A549 (cell line): ENCODE data around the gene FUT7. TPM values are rescaled to one million over a fixed set of nuclear protein-coding genes. Genes with fewer than 3 reads are reported as not detected.

Experiments
- ATAC-seq, 2 experiments: fragments of 200-7000 bp in 1 of 2; fragments of >200 bp in 1 of 2; cut with Nextera tagmentation in 1 of 2; cut with Tn5 transposase in 1 of 2; 3 replicates each; pipeline versions ENCODE4 v1.8.0 to v1.9.1; 2018 to 2020; ENCODE audit warnings: mild to moderate bottlenecking in 1 of 2, moderate library complexity in 1 of 2
- CTCF ChIA-PET: fragments of 300-600 bp; sonication (Branson Sonifier 250); formaldehyde crosslinking; extraction: SDS; loops from one replicate; lab custom pipeline; 2021; ENCODE audit warnings: antibody characterized with exemption, inconsistent platforms; lab: Yijun Ruan, JAX
- POLR2A ChIA-PET: fragments of 350-600 bp; formaldehyde crosslinking; extraction: SDS; loops from one replicate; lab custom pipeline; 2021; ENCODE audit warnings: antibody characterized with exemption, inconsistent platforms; lab: Yijun Ruan, JAX
- DNase-seq, 2 experiments: peaks; one replicate each; pipeline versions ENCODE4 v3.0.0 to v3.0.0-alpha.2; 2011 to 2016; ENCODE audit warnings: low read depth in 1 of 2, low spot score in 1 of 2
- FAIRE-seq: peaks from 2 replicates; lab custom pipeline; 2011; peaks lifted over from hg19 to GRCh38; lab: Jason Lieb, UNC
- H3K27ac ChIP-seq, 2 experiments: fragments of >200 bp; sonication (Bioruptor Twin); formaldehyde crosslinking; 3 replicates each; pipeline ENCODE4 v1.5.1; 2016 to 2017
- H3K4me1 ChIP-seq: fragments of >200 bp; sonication (Bioruptor Twin); formaldehyde crosslinking; 3 replicates; pipeline ENCODE4 v1.6.1; 2016
- H3K4me2 ChIP-seq: fragments of >200 bp; sonication (Bioruptor Twin); formaldehyde crosslinking; 3 replicates; pipeline ENCODE4 v1.6.1; 2016
- H3K4me3 ChIP-seq: fragments of >200 bp; sonication (Bioruptor Twin); formaldehyde crosslinking; 3 replicates; pipeline ENCODE4 v1.5.1; 2016
- H3K9me3 ChIP-seq: fragments of >200 bp; sonication (Bioruptor Twin); formaldehyde crosslinking; 3 replicates; pipeline ENCODE4 v1.6.1; 2016
- CBX2 ChIP-seq: fragments of 200-600 bp; sonication (generic); IDR thresholded peaks from 2 replicates; pipeline ENCODE4 v1.6.1; 2016; ENCODE audit warnings: low read depth, mild to moderate bottlenecking, borderline replicate concordance
- CBX8 ChIP-seq: fragments of 200-600 bp; sonication (generic); IDR thresholded peaks from 2 replicates; pipeline ENCODE4 v1.6.1; 2016
- CEBPB ChIP-seq, 2 experiments: fragments of >200 bp in 1 of 2; sonication (Bioruptor Twin) in 1 of 2; formaldehyde crosslinking in 1 of 2; IDR thresholded peaks; 2 replicates each; pipeline ENCODE4 v1.6.1; 2012 to 2016
- EHMT2 ChIP-seq: fragments of 200-600 bp; sonication (generic); IDR thresholded peaks from 2 replicates; pipeline ENCODE4 v1.6.1; 2016; ENCODE audit warnings: antibody characterized with exemption, low read depth, mild to moderate bottlenecking, moderate library complexity
- ESRRA ChIP-seq: fragments of 150-350 bp; IDR thresholded peaks from 2 replicates; pipeline ENCODE4 v1.6.1; 2014; ENCODE audit warnings: mild to moderate bottlenecking, low read length, borderline replicate concordance
- FOXS1 ChIP-seq: fragments of 250-450 bp; sonication (Bioruptor Pico); IDR thresholded peaks from 2 replicates; pipeline ENCODE4 v1.5.0; 2020; ENCODE audit warnings: mild to moderate bottlenecking, moderate library complexity
- GATA3 ChIP-seq: IDR thresholded peaks from 2 replicates; pipeline ENCODE4 v1.6.1; 2012; ENCODE audit warnings: borderline replicate concordance
- HES2 ChIP-seq: fragments of >200 bp; sonication (Bioruptor Twin); formaldehyde crosslinking; IDR thresholded peaks from 2 replicates; pipeline ENCODE4 v1.6.1; 2016
- HOXB5 ChIP-seq: fragments of 250-450 bp; sonication (Bioruptor Pico); IDR thresholded peaks from 2 replicates; pipeline ENCODE4 v1.5.0; 2020; ENCODE audit warnings: mild to moderate bottlenecking, moderate library complexity
- JUNB ChIP-seq: fragments of >200 bp; sonication (Bioruptor Twin); formaldehyde crosslinking; IDR thresholded peaks from 2 replicates; pipeline ENCODE4 v1.6.1; 2016
- MAX ChIP-seq: IDR thresholded peaks from 2 replicates; pipeline ENCODE4 v1.6.1; 2012
- MAZ ChIP-seq: fragments of 150-350 bp; IDR thresholded peaks from 2 replicates; pipeline ENCODE4 v1.6.1; 2014; ENCODE audit warnings: antibody characterized with exemption, low read depth, low read length, borderline replicate concordance
- MYC ChIP-seq: IDR thresholded peaks from 2 replicates; pipeline ENCODE4 v1.6.1; 2012; ENCODE audit warnings: mild to moderate bottlenecking, inconsistent platforms, low read length, improper control_type of control experiment, borderline replicate concordance
- NFE2L2 ChIP-seq: fragments of 150-350 bp; conservative IDR thresholded peaks from 2 replicates; pipeline ENCODE4 v1.6.1; 2014; ENCODE audit warnings: low read length
- NR3C1 ChIP-seq: fragments of >200 bp; sonication (Bioruptor Twin); formaldehyde crosslinking; IDR thresholded peaks from 3 replicates; pipeline ENCODE4 v1.6.1; 2017
- PBX3 ChIP-seq: IDR thresholded peaks from 2 replicates; pipeline ENCODE4 v1.6.1; 2012
- POLR2A ChIP-seq: IDR thresholded peaks from 2 replicates; pipeline ENCODE4 v1.6.1; 2012; ENCODE audit warnings: mild to moderate bottlenecking, low read length
- RAD21 ChIP-seq, 2 experiments: fragments of >200 bp in 1 of 2; sonication (Bioruptor Twin) in 1 of 2; formaldehyde crosslinking in 1 of 2; IDR thresholded peaks in 1 of 2; conservative IDR thresholded peaks in 1 of 2; 2 replicates in 1 of 2; 3 replicates in 1 of 2; pipeline ENCODE4 v1.6.1; 2012 to 2018; ENCODE audit warnings: inconsistent platforms in 1 of 2
- REST ChIP-seq: fragments of 200-600 bp; sonication (generic); IDR thresholded peaks from 2 replicates; pipeline ENCODE4 v1.6.1; 2016; ENCODE audit warnings: antibody characterized with exemption, mild to moderate bottlenecking, moderate library complexity
- RFX5 ChIP-seq: fragments of 450-650 bp; IDR thresholded peaks from 2 replicates; pipeline ENCODE4 v1.7.1; 2014; ENCODE audit warnings: antibody characterized with exemption, mild to moderate bottlenecking, moderate library complexity
- RNF2 ChIP-seq: fragments of 200-600 bp; sonication (generic); IDR thresholded peaks from 2 replicates; pipeline ENCODE4 v1.6.1; 2016; ENCODE audit warnings: low read depth, mild to moderate bottlenecking, antibody characterized with exemption, moderate library complexity, borderline replicate concordance
- SMC3 ChIP-seq: fragments of >200 bp; sonication (Bioruptor Twin); formaldehyde crosslinking; IDR thresholded peaks from 3 replicates; pipeline ENCODE4 v1.6.1; 2018; ENCODE audit warnings: inconsistent platforms
- ZC3H11A ChIP-seq: fragments of 450-650 bp; IDR thresholded peaks from 2 replicates; pipeline ENCODE4 v1.6.1; 2014; ENCODE audit warnings: antibody characterized with exemption, mild to moderate bottlenecking
- ZFP36 ChIP-seq: fragments of 450-650 bp; IDR thresholded peaks from 2 replicates; pipeline ENCODE4 v1.6.1; 2014; ENCODE audit warnings: borderline replicate concordance; ENCODE audit not compliant: partially characterized antibody
- ZNF302 ChIP-seq: fragments of 250-450 bp; sonication (Bioruptor Pico); IDR thresholded peaks from 2 replicates; pipeline ENCODE4 v1.9.0; 2021; ENCODE audit warnings: inconsistent platforms, mild to moderate bottlenecking, moderate library complexity
- ZSCAN20 ChIP-seq: fragments of 250-450 bp; sonication (Bioruptor Pico); IDR thresholded peaks from 2 replicates; pipeline ENCODE4 v1.8.0; 2022; ENCODE audit warnings: mild to moderate bottlenecking, moderate library complexity
- WGBS: methylation state at CpG from one replicate; pipeline ENCODE4 v1.1.6; 2017; ENCODE audit errors: missing lambda C conversion rate; 5-methylcytosine and 5-hydroxymethylcytosine counted together
- polyA plus RNA-seq, 4 experiments: library from polyadenylated mRNA; depleted of rRNA in 3 of 4; stranded (reverse); fragments of >200 nt; fragmentation: RNase III in 1 of 4; extraction: RNeasy Plus Mini Kit Qiagen cat#74134 plus additional on column Dnase treatment in 1 of 4; gene quantifications; 2 replicates in 3 of 4; 3 replicates in 1 of 4; pipeline ENCODE4 v1.2.3, GENCODE V29; 2011 to 2017

The FUT7 gene
- polyA plus RNA-seq, 2 of the 4 experiments (the other 2 are of a cell fraction), result not detected

- CTCF ChIA-PET, result interaction anchor here (3.8 to 24.0 kb wide), 2 partner anchors 12 to 33 kb away, joined by 18 to 321 read pairs; partner anchors contain the start of genes NPDC1 and SAPCD2
- POLR2A ChIA-PET, result no interaction called here
- FAIRE-seq (no peak), ATAC-seq (no peak), DNase-seq (no peak)
- Histone ChIP-seq H3K9me3 (no peaks in the 10 kb centered on the region), H3K4me2 (no peak overlapping the region), H3K27ac (no peak overlapping the region), H3K4me1 (peaks cover 30% of the 10 kb centered on the region), H3K4me3 (no peak overlapping the region)
- 96% methylated on average over 13 of the region's 13 CpGs for WGBS
- TF ChIP-seq PBX3 (no peak), CEBPB (IDR thresholded peaks at IDR 0.05) (no peak), POLR2A (no peak), MAX (no peak), MAZ (no peak), HOXB5 (CRISPR knock-in tag) (no peak), CBX2 (no peak), NFE2L2 (no peak), GATA3 (no peak), CBX8 (no peak), REST (no peak), ZC3H11A (no peak), EHMT2 (no peak), HES2 (no peak), RNF2 (no peak), ZFP36 (no peak), SMC3 (no peak)
Observed at GRCh38 chr9:137079401-137079787, 47.5 kb upstream of the FUT7 start.

- no peak for TF ChIP-seq JUNB
- no peak for TF ChIP-seq CBX8
- no peak for TF ChIP-seq ESRRA
- TF ChIP-seq NR3C1, result no peak
- TF ChIP-seq ZSCAN20 (CRISPR knock-in tag), result no peak
- TF ChIP-seq RFX5, result no peak
- TF ChIP-seq REST, result no peak
- TF ChIP-seq MYC, result no peak
- no peak for TF ChIP-seq GATA3
- no peak for TF ChIP-seq RAD21 (conservative IDR thresholded peaks at IDR 0.05 in 1 of 2, IDR thresholded peaks at IDR 0.05 in 1 of 2)
- no peak for TF ChIP-seq FOXS1
- no peak for TF ChIP-seq ZNF302 (CRISPR knock-in tag)
- TF ChIP-seq, all 56 proteins: peak for 0
- FAIRE-seq (no peak), ATAC-seq (no peak), DNase-seq (no peak)
- WGBS, result 95% methylated on average over 38 of the region's 51 CpGs
- Histone ChIP-seq H3K9me3 (no peaks in the 10 kb centered on the region), H3K4me3 (no peak overlapping the region), H3K27ac (no peak overlapping the region), H3K4me1 (peaks cover 25% of the 10 kb centered on the region), H3K4me2 (no peak overlapping the region; the same call in 2 of the 3 replicates)
- ChIA-PET POLR2A (interaction anchor here (0.5 kb wide), 1 partner anchor 13 kb away, joined by 5 read pairs; no protein-coding TSS in a partner anchor), CTCF (interaction anchor here (3.8 to 24.0 kb wide), 2 partner anchors 11 to 32 kb away, joined by 18 to 321 read pairs; partner anchors contain the start of genes NPDC1 and SAPCD2)
Observed at GRCh38 chr9:137078701-137079400, 47.0 kb upstream of the FUT7 start.
